Stimulated activated CD4-positive, alpha-beta T cell treated with anti-CD3 and anti-CD28 coated beads, Interleukin-2, amount 100 ng/mL, for 4 hours (primary cell): ENCODE results near the gene PLXNC1.

Experiments
- DNase-seq: peaks from one replicate; pipeline ENCODE4 v3.0.0-alpha.2; 2020; ENCODE audit warnings: low read depth

The PLXNC1 gene

GRCh38 chr12:94180558-94181296 lies 32.4 kb downstream of the PLXNC1 start:
- DNase-seq: no peak

GRCh38 chr12:94182986-94183707 lies 34.8 kb downstream of the PLXNC1 start:
- DNase-seq: no peak

- no peak for DNase-seq
Observed at GRCh38 chr12:94183708-94184379, 35.5 kb downstream of the PLXNC1 start.

GRCh38 chr12:94184995-94185719 lies 36.8 kb downstream of the PLXNC1 start:
- no peak for DNase-seq

GRCh38 chr12:94185801-94186200 lies 37.4 kb downstream of the PLXNC1 start:
- no peak for DNase-seq

GRCh38 chr12:94186278-94187241 lies 38.2 kb downstream of the PLXNC1 start:
- DNase-seq: no peak

GRCh38 chr12:94187361-94187760 lies 39.0 kb downstream of the PLXNC1 start:
- no peak for DNase-seq

- DNase-seq: no peak
Observed at GRCh38 chr12:94190623-94191022, 42.2 kb downstream of the PLXNC1 start.

GRCh38 chr12:94191023-94191422 lies 42.6 kb downstream of the PLXNC1 start:
- no peak for DNase-seq

GRCh38 chr12:94191811-94192210 lies 43.4 kb downstream of the PLXNC1 start:
- no peak for DNase-seq

- no peak for DNase-seq
Observed at GRCh38 chr12:94192506-94192905, 44.1 kb downstream of the PLXNC1 start.

- DNase-seq: no peak
Observed at GRCh38 chr12:94193168-94193567, 44.8 kb downstream of the PLXNC1 start.

GRCh38 chr12:94195483-94195882 lies 47.1 kb downstream of the PLXNC1 start:
- no peak for DNase-seq

GRCh38 chr12:94198469-94198868 lies 50.1 kb downstream of the PLXNC1 start:
- DNase-seq: no peak

- DNase-seq: no peak
Observed at GRCh38 chr12:94198872-94199271, 50.5 kb downstream of the PLXNC1 start.

- no peak for DNase-seq
Observed at GRCh38 chr12:94200069-94200468, 51.7 kb downstream of the PLXNC1 start.

- DNase-seq: no peak
Observed at GRCh38 chr12:94200695-94201094, 52.3 kb downstream of the PLXNC1 start.

- DNase-seq: no peak
Observed at GRCh38 chr12:94202245-94203180, 54.1 kb downstream of the PLXNC1 start.

GRCh38 chr12:94203181-94203546 lies 54.8 kb downstream of the PLXNC1 start:
- DNase-seq: no peak

GRCh38 chr12:94203796-94204195 lies 55.4 kb downstream of the PLXNC1 start:
- DNase-seq: no peak
